GM12878 (cell line): Measurements from ENCODE around the gene MYRF. TPM values are rescaled to one million over a fixed set of nuclear protein-coding genes. Genes with fewer than 3 reads are reported as not detected.
A peak's percentile ranks its signal among the peaks of the same experiment; 100 is the strongest.

Experiments used
- ATF3 ChIP-seq: IDR thresholded peaks from 2 replicates; pipeline ENCODE4 v1.6.1; 2011; ENCODE audit warnings: low read depth, mild to moderate bottlenecking, low read length, moderate library complexity, borderline replicate concordance; ENCODE audit errors: extremely low read depth
- CBX3 ChIP-seq: fragments of 200-600 bp; sonication (generic); IDR thresholded peaks from 2 replicates; pipeline ENCODE4 v1.6.1; 2016; ENCODE audit warnings: low read depth, borderline replicate concordance
- CBX5 ChIP-seq: sonication (generic); IDR thresholded peaks from 2 replicates; pipeline ENCODE4 v1.6.1; 2016; ENCODE audit warnings: low read depth, moderate library complexity, mild to moderate bottlenecking, inconsistent platforms
- CEBPB ChIP-seq, 2 experiments: fragments of 150-350 bp in 1 of 2; IDR thresholded peaks; 2 replicates each; pipeline ENCODE4 v1.6.1; 2012 to 2014; ENCODE audit warnings: low read depth in 2 of 2, low read length in 2 of 2, borderline replicate concordance in 1 of 2, inconsistent platforms in 1 of 2
- EED ChIP-seq: sonication (generic); IDR thresholded peaks from 2 replicates; pipeline ENCODE4 v1.6.1; 2016; ENCODE audit warnings: antibody characterized with exemption, low read depth
- FOXK2 ChIP-seq: fragments of 450-650 bp; IDR thresholded peaks from 2 replicates; pipeline ENCODE4 v1.6.1; 2017; ENCODE audit warnings: mild to moderate bottlenecking, moderate library complexity
- KLF5 ChIP-seq: fragments of 450-650 bp; IDR thresholded peaks from 2 replicates; pipeline ENCODE4 v1.6.1; 2014; ENCODE audit warnings: mild to moderate bottlenecking; ENCODE audit not compliant: partially characterized antibody
- MXI1 ChIP-seq: fragments of 150-350 bp; IDR thresholded peaks from 2 replicates; pipeline ENCODE4 v1.6.1; 2011; ENCODE audit warnings: low read depth, mild to moderate bottlenecking, inconsistent platforms, low read length, improper control_type of control experiment
- NRF1 ChIP-seq: conservative IDR thresholded peaks from 2 replicates; pipeline ENCODE4 v1.6.1; 2011; ENCODE audit warnings: mild to moderate bottlenecking, low read depth, low read length, improper control_type of control experiment
- PAX5 ChIP-seq: IDR thresholded peaks from 2 replicates; pipeline ENCODE4 v1.6.1; 2011; ENCODE audit warnings: low read depth, low read length, borderline replicate concordance
- POLR2A ChIP-seq: IDR thresholded peaks from 2 replicates; pipeline ENCODE4 v1.6.1; 2011; ENCODE audit warnings: low read depth, mild to moderate bottlenecking, low read length
- POLR2AphosphoS2 ChIP-seq: IDR thresholded peaks from 2 replicates; pipeline ENCODE4 v1.6.1; 2011; ENCODE audit warnings: low read depth, mild to moderate bottlenecking, low read length, improper control_type of control experiment, moderate library complexity
- POLR2AphosphoS5 ChIP-seq: IDR thresholded peaks from 2 replicates; pipeline ENCODE4 v1.6.1; 2011; ENCODE audit warnings: mild to moderate bottlenecking, low read length, inconsistent platforms
- RAD21 ChIP-seq: IDR thresholded peaks from 2 replicates; pipeline ENCODE4 v1.6.1; 2011; ENCODE audit warnings: mild to moderate bottlenecking, low read depth, low read length, moderate library complexity; ENCODE audit not compliant: insufficient read depth
- SIX5 ChIP-seq: IDR thresholded peaks from 2 replicates; pipeline ENCODE4 v1.6.1; 2011; ENCODE audit warnings: mild to moderate bottlenecking, low read depth, low read length, moderate library complexity; ENCODE audit not compliant: severe bottlenecking
- SP1 ChIP-seq: IDR thresholded peaks from one replicate; pipeline ENCODE4 v1.6.1; 2011; ENCODE audit warnings: low read depth, low read length
- STAT1 ChIP-seq: fragments of 450-650 bp; conservative IDR thresholded peaks from 2 replicates; pipeline ENCODE4 v1.6.1; 2014; ENCODE audit warnings: antibody characterized with exemption, mild to moderate bottlenecking
- SUPT20H ChIP-seq: IDR thresholded peaks from 2 replicates; pipeline ENCODE4 v1.6.1; 2011; ENCODE audit warnings: low read depth, mild to moderate bottlenecking, low read length, moderate library complexity, borderline replicate concordance; ENCODE audit not compliant: control insufficient read depth
- SUZ12 ChIP-seq: fragments of 200-600 bp; sonication (generic); IDR thresholded peaks from one replicate; pipeline ENCODE4 v1.6.1; 2018; ENCODE audit warnings: antibody characterized with exemption, mild to moderate bottlenecking; ENCODE audit not compliant: unreplicated experiment
- USF2 ChIP-seq: IDR thresholded peaks from 2 replicates; pipeline ENCODE4 v1.6.1; 2011; ENCODE audit warnings: low read depth, low read length, improper control_type of control experiment, borderline replicate concordance
- YBX1 ChIP-seq: fragments of 450-650 bp; IDR thresholded peaks from 2 replicates; pipeline ENCODE4 v1.6.1; 2016; ENCODE audit warnings: antibody characterized with exemption
- ZNF274 ChIP-seq: IDR thresholded peaks from one replicate; pipeline ENCODE4 v1.8.0; 2011; ENCODE audit not compliant: insufficient read length, insufficient read depth
- polyA plus RNA-seq, 11 experiments: library from polyadenylated mRNA; depleted of rRNA in 4 of 11; unstranded in 6 of 11; stranded (reverse) in 5 of 11; fragments of >200 nt; fragmentation: Nextera tagmentation in 4 of 11; fragmentation: Illumina TruSeq in 1 of 11; extraction: Ambion mirVana in 4 of 11; extraction: Trizol in 1 of 11; gene quantifications; 1 replicate in 1 of 11; 2 replicates in 10 of 11; pipeline versions ENCODE4 v1.2.1 to v1.2.3, GENCODE V29; 2011 to 2016; ENCODE audit warnings: inconsistent platforms in 2 of 11, missing spikeins in 2 of 11, low read depth in 1 of 11
- total RNA-seq, 4 experiments: library from RNA; depleted of rRNA in 3 of 4; stranded (reverse); fragments of >200 nt in 3 of 4; fragmentation: Illumina TruSeq in 1 of 4; extraction: Trizol in 1 of 4; gene quantifications; 2 replicates each; pipeline versions ENCODE4 v1.2.1 to v1.2.3, GENCODE V29; 2013 to 2021
- TF ChIP-seq, protein P1 (sequence below): IDR thresholded peaks from 2 replicates; pipeline ENCODE4 v1.6.1; 2012; ENCODE audit warnings: improper control_type of control experiment, low read depth, low read length; ENCODE audit not compliant: insufficient replicate concordance
- TF ChIP-seq, protein P2 (sequence below): fragments of 150-350 bp; IDR thresholded peaks from 2 replicates; pipeline ENCODE4 v1.6.1; 2014; ENCODE audit warnings: mild to moderate bottlenecking, low read depth, low read length

The MYRF gene
- total and polyA plus RNA-seq, 10 of the 15 experiments (the other 5 are each of a cell fraction or from before 2014, with no cell fraction given), result 0.27 to 15.6 (median 0.89) TPM

DNA sequence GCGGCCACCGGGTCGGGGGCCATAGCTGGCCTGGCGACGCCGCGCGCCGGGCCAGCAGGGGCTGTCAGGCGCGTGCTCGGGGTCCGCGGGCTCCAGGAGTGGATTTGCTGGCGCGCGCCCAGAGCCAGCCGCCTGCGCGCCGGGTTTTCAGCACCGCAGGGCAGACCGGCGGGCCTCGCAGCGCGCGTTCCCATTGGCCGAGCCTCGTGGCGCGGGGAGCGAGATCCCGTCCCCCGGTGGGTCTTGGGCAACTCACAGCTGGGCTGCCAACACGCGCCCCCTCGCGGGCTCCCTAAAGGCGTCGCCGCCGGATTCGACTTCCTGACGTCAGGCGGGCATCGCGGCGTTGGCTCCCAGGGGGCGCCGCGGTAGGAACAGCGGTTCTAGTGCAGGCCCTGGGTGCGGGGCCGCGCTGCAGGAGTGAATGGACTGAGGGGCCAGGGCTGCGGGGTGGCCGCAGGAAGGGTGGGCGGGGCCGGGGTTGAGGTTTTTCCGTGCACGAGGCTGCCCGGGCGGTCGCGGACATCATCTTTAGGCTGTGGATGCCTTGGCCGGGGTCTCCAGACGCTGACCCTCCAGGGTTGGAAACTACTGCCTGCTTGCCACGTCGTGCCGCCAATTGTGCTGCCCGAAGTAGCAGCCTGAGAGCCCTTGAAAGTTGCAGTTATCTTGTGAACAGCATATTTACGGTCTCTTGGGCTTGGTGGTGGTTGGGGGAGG is 64.5 kb downstream of the MYRF start, which contains the start of gene FADS1 (continued):
- TF ChIP-seq, protein P1, sequence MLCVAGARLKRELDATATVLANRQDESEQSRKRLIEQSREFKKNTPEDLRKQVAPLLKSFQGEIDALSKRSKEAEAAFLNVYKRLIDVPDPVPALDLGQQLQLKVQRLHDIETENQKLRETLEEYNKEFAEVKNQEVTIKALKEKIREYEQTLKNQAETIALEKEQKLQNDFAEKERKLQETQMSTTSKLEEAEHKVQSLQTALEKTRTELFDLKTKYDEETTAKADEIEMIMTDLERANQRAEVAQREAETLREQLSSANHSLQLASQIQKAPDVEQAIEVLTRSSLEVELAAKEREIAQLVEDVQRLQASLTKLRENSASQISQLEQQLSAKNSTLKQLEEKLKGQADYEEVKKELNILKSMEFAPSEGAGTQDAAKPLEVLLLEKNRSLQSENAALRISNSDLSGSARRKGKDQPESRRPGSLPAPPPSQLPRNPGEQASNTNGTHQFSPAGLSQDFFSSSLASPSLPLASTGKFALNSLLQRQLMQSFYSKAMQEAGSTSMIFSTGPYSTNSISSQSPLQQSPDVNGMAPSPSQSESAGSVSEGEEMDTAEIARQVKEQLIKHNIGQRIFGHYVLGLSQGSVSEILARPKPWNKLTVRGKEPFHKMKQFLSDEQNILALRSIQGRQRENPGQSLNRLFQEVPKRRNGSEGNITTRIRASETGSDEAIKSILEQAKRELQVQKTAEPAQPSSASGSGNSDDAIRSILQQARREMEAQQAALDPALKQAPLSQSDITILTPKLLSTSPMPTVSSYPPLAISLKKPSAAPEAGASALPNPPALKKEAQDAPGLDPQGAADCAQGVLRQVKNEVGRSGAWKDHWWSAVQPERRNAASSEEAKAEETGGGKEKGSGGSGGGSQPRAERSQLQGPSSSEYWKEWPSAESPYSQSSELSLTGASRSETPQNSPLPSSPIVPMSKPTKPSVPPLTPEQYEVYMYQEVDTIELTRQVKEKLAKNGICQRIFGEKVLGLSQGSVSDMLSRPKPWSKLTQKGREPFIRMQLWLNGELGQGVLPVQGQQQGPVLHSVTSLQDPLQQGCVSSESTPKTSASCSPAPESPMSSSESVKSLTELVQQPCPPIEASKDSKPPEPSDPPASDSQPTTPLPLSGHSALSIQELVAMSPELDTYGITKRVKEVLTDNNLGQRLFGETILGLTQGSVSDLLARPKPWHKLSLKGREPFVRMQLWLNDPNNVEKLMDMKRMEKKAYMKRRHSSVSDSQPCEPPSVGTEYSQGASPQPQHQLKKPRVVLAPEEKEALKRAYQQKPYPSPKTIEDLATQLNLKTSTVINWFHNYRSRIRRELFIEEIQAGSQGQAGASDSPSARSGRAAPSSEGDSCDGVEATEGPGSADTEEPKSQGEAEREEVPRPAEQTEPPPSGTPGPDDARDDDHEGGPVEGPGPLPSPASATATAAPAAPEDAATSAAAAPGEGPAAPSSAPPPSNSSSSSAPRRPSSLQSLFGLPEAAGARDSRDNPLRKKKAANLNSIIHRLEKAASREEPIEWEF, result no peak
- no peak for TF ChIP-seq STAT1
- no peak for TF ChIP-seq FOXK2
- no peak for TF ChIP-seq POLR2AphosphoS2
- TF ChIP-seq SIX5, result no peak
- peak; percentile 63; the same call in 1 of the 2 replicates for TF ChIP-seq EED
- TF ChIP-seq CBX3, result no peak
- TF ChIP-seq YBX1, result no peak
- no peak for TF ChIP-seq ATF3
- peak; percentile 34 for TF ChIP-seq KLF5
- no peak for TF ChIP-seq POLR2AphosphoS5
- peak; percentile 62; the same call in 1 of the 2 replicates for TF ChIP-seq MXI1
- no peak for TF ChIP-seq USF2
- TF ChIP-seq POLR2A, result peak; percentile 60
- TF ChIP-seq, protein P2, sequence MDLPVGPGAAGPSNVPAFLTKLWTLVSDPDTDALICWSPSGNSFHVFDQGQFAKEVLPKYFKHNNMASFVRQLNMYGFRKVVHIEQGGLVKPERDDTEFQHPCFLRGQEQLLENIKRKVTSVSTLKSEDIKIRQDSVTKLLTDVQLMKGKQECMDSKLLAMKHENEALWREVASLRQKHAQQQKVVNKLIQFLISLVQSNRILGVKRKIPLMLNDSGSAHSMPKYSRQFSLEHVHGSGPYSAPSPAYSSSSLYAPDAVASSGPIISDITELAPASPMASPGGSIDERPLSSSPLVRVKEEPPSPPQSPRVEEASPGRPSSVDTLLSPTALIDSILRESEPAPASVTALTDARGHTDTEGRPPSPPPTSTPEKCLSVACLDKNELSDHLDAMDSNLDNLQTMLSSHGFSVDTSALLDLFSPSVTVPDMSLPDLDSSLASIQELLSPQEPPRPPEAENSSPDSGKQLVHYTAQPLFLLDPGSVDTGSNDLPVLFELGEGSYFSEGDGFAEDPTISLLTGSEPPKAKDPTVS, result no peak
- TF ChIP-seq ZNF274, result no peak
- TF ChIP-seq PAX5, result no peak
- TF ChIP-seq RAD21, result no peak
- TF ChIP-seq CBX5, result no peak
- no peak for TF ChIP-seq NRF1
- no peak; a peak in 1 of 4 replicates for TF ChIP-seq CEBPB (IDR thresholded peaks at IDR 0.05; ENCODE audit: borderline replicate concordance in 1 of 2, low read depth in 2 of 2, low read length in 2 of 2)
- TF ChIP-seq SP1, result peak; percentile 18
- no peak for TF ChIP-seq SUZ12
- no peak for TF ChIP-seq SUPT20H
